K562 (cell line): ENCODE results near the gene COG3. TPM values are rescaled to one million over a fixed set of nuclear protein-coding genes. Genes with fewer than 3 reads are reported as not detected.

Experiments
- ATAC-seq: fragments of 200-7000 bp; cut with Tn5 transposase; 3 replicates; pipeline ENCODE4 v1.9.1; 2020; ENCODE audit warnings: moderate library complexity
- BruUV-seq: library from RNA; stranded (reverse); fragments of 400-500 nt; replicated peaks from 2 replicates; lab custom pipeline; 2021; lab: Mats Ljungman, UMichigan
- CTCF ChIA-PET: fragments of 300-600 bp; formaldehyde crosslinking; extraction: SDS; loops from one replicate; lab custom pipeline; 2021; ENCODE audit warnings: low intra/inter-chr PET ratio; lab: Yijun Ruan, JAX
- POLR2A ChIA-PET: fragments of 300-600, 350-650 bp; sonication (Branson Sonifier 250); formaldehyde crosslinking; extraction: SDS; loops from one replicate; lab custom pipeline; 2021; ENCODE audit warnings: antibody characterized with exemption, inconsistent platforms; lab: Yijun Ruan, JAX
- DNase-seq, 4 experiments: peaks; one replicate each; pipeline versions ENCODE4 v3.0.0 to v3.0.0-alpha.2; 2011 to 2018; ENCODE audit warnings: low spot score in 3 of 4, mixed read lengths in 3 of 4; ENCODE audit errors: extremely low read depth in 1 of 4
- FAIRE-seq: peaks from 2 replicates; lab custom pipeline; 2011; peaks lifted over from hg19 to GRCh38; lab: Jason Lieb, UNC
- H2AFZ ChIP-seq: 2 replicates; pipeline ENCODE4 v1.6.0; 2011; ENCODE audit warnings: low read depth, low read length, control low read depth, inconsistent platforms
- H3K27ac ChIP-seq: fragments of 200-600 bp; 3 replicates; pipeline ENCODE4 v1.8.0; 2011; ENCODE audit warnings: low read depth, mild to moderate bottlenecking, control low read depth, inconsistent platforms, low read length, moderate library complexity, mixed read lengths; ENCODE audit errors: extremely low read depth
- H3K27me3 ChIP-seq, 2 experiments: fragments of 300-600 bp in 1 of 2; 2 replicates in 1 of 2; 3 replicates in 1 of 2; pipeline versions ENCODE4 v1.6.0 to v1.8.0; 2011; ENCODE audit warnings: inconsistent platforms in 2 of 2, low read length in 2 of 2, mild to moderate bottlenecking in 1 of 2, mixed read lengths in 1 of 2, moderate library complexity in 1 of 2; ENCODE audit not compliant: control insufficient read depth in 2 of 2, insufficient read depth in 2 of 2
- H3K36me3 ChIP-seq: fragments of 300-600 bp; 3 replicates; pipeline ENCODE4 v1.8.0; 2011; ENCODE audit warnings: mild to moderate bottlenecking, low read length, inconsistent platforms; ENCODE audit not compliant: control insufficient read depth, insufficient read depth
- H3K4me1 ChIP-seq, 2 experiments: fragments of 200-600 bp in 1 of 2; replicated peaks in 1 of 2; 2 replicates in 1 of 2; 3 replicates in 1 of 2; pipeline versions ENCODE4 v1.5.1 to v1.8.0; 2011; ENCODE audit warnings: inconsistent platforms in 2 of 2, low read length in 2 of 2, mild to moderate bottlenecking in 1 of 2, mixed read lengths in 1 of 2, moderate library complexity in 1 of 2; ENCODE audit not compliant: control insufficient read depth in 2 of 2, insufficient read depth in 2 of 2
- H3K4me2 ChIP-seq: 2 replicates; pipeline ENCODE4 v1.6.1; 2011; ENCODE audit warnings: low read length, control low read depth, inconsistent platforms, mixed read lengths; ENCODE audit not compliant: insufficient read depth
- H3K4me3 ChIP-seq: fragments of 200-600 bp; sonication (generic), shearing (Covaris generic); 2 replicates; pipeline ENCODE4 v1.5.1; 2016; ENCODE audit warnings: control low read depth, inconsistent platforms
- H3K79me2 ChIP-seq: fragments of 200-600 bp; 3 replicates; pipeline ENCODE4 v1.8.0; 2011; ENCODE audit warnings: low read length, inconsistent platforms; ENCODE audit not compliant: control insufficient read depth, insufficient read depth
- H3K9ac ChIP-seq, 2 experiments: 2 replicates each; pipeline versions ENCODE4 v1.6.0 to v1.6.1; 2011; ENCODE audit warnings: low read depth in 2 of 2, low read length in 2 of 2, control low read depth in 1 of 2, inconsistent platforms in 1 of 2, mild to moderate bottlenecking in 1 of 2, mixed read lengths in 1 of 2; ENCODE audit not compliant: insufficient read depth in 1 of 2
- H3K9me1 ChIP-seq: one replicate; pipeline ENCODE4 v1.6.0; 2011; ENCODE audit warnings: inconsistent platforms, mild to moderate bottlenecking, low read length, moderate library complexity; ENCODE audit not compliant: control insufficient read depth, insufficient read depth
- H3K9me3 ChIP-seq: replicated peaks from 2 replicates; pipeline ENCODE4 v1.5.1; 2011; ENCODE audit warnings: low read depth, low read length, inconsistent platforms; ENCODE audit not compliant: control insufficient read depth, insufficient read depth
- H4K20me1 ChIP-seq: replicated peaks from 2 replicates; pipeline ENCODE4 v1.6.1; 2011; ENCODE audit warnings: low read length, inconsistent platforms, mixed read lengths; ENCODE audit not compliant: control insufficient read depth, insufficient read depth
- MXI1 ChIP-seq: IDR thresholded peaks from 2 replicates; pipeline ENCODE4 v1.6.1; 2011; ENCODE audit warnings: low read depth, mild to moderate bottlenecking, improper control_type of control experiment, low read length
- RBM34 ChIP-seq: fragments of 200-400 bp; formaldehyde crosslinking; IDR thresholded peaks from 2 replicates; pipeline ENCODE4 v1.6.1; 2018; ENCODE audit warnings: low read length, borderline replicate concordance; ENCODE audit not compliant: insufficient read depth
- ZNF707 ChIP-seq: fragments of 250-450 bp; sonication (Bioruptor Pico); conservative IDR thresholded peaks from 2 replicates; pipeline ENCODE4 v1.8.0; 2022; ENCODE audit warnings: inconsistent platforms, mild to moderate bottlenecking, moderate library complexity
- WGBS: fragments of 100-300 bp; shearing (Covaris generic); methylation state at CpG from one replicate; pipeline ENCODE4 v1.1.6; 2016; ENCODE audit warnings: low coverage, mixed read lengths; ENCODE audit not compliant: insufficient coverage; ENCODE audit errors: missing lambda C conversion rate; 5-methylcytosine and 5-hydroxymethylcytosine counted together
- in situ Hi-C: fragments of 300-500 bp; cut with MboI; formaldehyde crosslinking; loops from 4 replicates; pipeline ENCODE4 v1.15.0; 2018; ENCODE audit warnings: inconsistent platforms, mixed read lengths
- intact Hi-C: fragments of 100-400 bp; cut with micrococcal nuclease; formaldehyde crosslinking; loops from 2 replicates; pipeline ENCODE4 v1.14.2; 2022
- polyA plus RNA-seq, 8 experiments: library from polyadenylated mRNA; depleted of rRNA in 4 of 8; stranded (reverse) in 5 of 8; unstranded in 3 of 8; fragments of >200 nt; fragmentation: Nextera tagmentation in 2 of 8; fragmentation: Illumina TruSeq in 1 of 8; extraction: Ambion mirVana in 2 of 8; extraction: Trizol in 1 of 8; gene quantifications; 2 replicates each; pipeline versions ENCODE4 v1.2.1 to v1.2.3, GENCODE V29; 2011 to 2014; ENCODE audit warnings: inconsistent platforms in 1 of 8, missing spikeins in 1 of 8
- total RNA-seq, 7 experiments: library from RNA; depleted of rRNA in 6 of 7; stranded (reverse); fragments of >200 nt in 6 of 7; fragmentation: Illumina TruSeq in 2 of 7; extraction: Trizol in 2 of 7; gene quantifications; 2 replicates each; pipeline versions ENCODE4 v1.2.1 to v1.2.3, GENCODE V29; 2011 to 2021; ENCODE audit warnings: low replicate concordance in 1 of 7
- TF ChIP-seq, protein P1 (sequence below): IDR thresholded peaks from 3 replicates; pipeline ENCODE4 v1.6.1; 2011; ENCODE audit warnings: borderline replicate concordance, mild to moderate bottlenecking, moderate library complexity; ENCODE audit not compliant: insufficient read length; ENCODE audit errors: extremely low read depth
- TF ChIP-seq, protein P2 (sequence below), 2 experiments: fragments of 250-450 bp in 1 of 2; fragments of 450-650 bp in 1 of 2; sonication (Bioruptor Pico) in 1 of 2; IDR thresholded peaks; 2 replicates each; pipeline versions ENCODE4 v1.6.1 to v1.8.0; 2016 to 2021; ENCODE audit warnings: mild to moderate bottlenecking in 2 of 2, moderate library complexity in 2 of 2, missing compliant biosample characterization in 1 of 2, missing genetic modification characterization in 1 of 2
- TF ChIP-seq, protein P3 (sequence below): fragments of 250-450 bp; sonication (Bioruptor Pico); IDR thresholded peaks from 2 replicates; pipeline ENCODE4 v1.5.0; 2021; ENCODE audit warnings: mild to moderate bottlenecking, borderline replicate concordance

The COG3 gene
- total and polyA plus RNA-seq, 9 of the 15 experiments (the other 6 are each of a cell fraction or from before 2014, with no cell fraction given) = 3.9 to 22.9 (median 14.5) TPM

DNA sequence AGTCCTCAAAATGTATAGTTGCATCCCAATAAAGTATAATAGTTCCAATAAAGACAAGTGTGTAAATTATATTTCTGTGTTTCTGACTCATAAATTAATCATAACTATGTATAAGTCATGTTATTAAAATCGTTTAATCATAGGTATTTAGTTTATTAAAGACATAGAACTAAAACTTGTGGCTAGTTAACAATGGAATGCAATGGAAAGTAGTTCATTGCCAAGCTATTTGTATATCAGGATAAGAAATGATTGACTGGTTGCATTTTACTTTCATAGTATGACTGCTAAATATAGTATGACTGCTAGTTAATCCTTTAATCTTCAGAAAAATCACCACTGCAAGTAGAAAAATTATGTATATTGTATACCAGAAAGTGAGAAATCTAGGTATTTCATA lies 16.9 kb downstream of the COG3 start:
- H3K27me3 ChIP-seq = no peaks in the 10 kb centered on the region
- intact Hi-C loops (no loop called here), in situ Hi-C loops (no loop called here)
- ChIA-PET POLR2A (no interaction called here), CTCF (no interaction called here)
- H4K20me1 ChIP-seq = no peaks in the 10 kb centered on the region
- ATAC-seq (no peak), DNase-seq (no peak), FAIRE-seq (no peak)
- H3K9me3 ChIP-seq = no peaks in the 10 kb centered on the region
- no peak overlapping the region for H3K27ac ChIP-seq
- H3K79me2 ChIP-seq = no peaks in the 10 kb centered on the region
- no peak overlapping the region for H3K4me2 ChIP-seq
- no peaks in the 10 kb centered on the region for H3K4me1 ChIP-seq
- 23% methylated on average over 1 of the region's 1 CpG for WGBS
- no peak overlapping the region for H3K9ac ChIP-seq
- no peaks in the 10 kb centered on the region for H3K9me1 ChIP-seq
- BruUV-seq = no TSS peak
- H2AFZ ChIP-seq = no peak overlapping the region
- H3K4me3 ChIP-seq = no peak overlapping the region
- TF ChIP-seq MXI1 (no peak), RBM34 (no peak), ZNF707 (CRISPR knock-in tag) (no peak)
- TF ChIP-seq, protein P1, sequence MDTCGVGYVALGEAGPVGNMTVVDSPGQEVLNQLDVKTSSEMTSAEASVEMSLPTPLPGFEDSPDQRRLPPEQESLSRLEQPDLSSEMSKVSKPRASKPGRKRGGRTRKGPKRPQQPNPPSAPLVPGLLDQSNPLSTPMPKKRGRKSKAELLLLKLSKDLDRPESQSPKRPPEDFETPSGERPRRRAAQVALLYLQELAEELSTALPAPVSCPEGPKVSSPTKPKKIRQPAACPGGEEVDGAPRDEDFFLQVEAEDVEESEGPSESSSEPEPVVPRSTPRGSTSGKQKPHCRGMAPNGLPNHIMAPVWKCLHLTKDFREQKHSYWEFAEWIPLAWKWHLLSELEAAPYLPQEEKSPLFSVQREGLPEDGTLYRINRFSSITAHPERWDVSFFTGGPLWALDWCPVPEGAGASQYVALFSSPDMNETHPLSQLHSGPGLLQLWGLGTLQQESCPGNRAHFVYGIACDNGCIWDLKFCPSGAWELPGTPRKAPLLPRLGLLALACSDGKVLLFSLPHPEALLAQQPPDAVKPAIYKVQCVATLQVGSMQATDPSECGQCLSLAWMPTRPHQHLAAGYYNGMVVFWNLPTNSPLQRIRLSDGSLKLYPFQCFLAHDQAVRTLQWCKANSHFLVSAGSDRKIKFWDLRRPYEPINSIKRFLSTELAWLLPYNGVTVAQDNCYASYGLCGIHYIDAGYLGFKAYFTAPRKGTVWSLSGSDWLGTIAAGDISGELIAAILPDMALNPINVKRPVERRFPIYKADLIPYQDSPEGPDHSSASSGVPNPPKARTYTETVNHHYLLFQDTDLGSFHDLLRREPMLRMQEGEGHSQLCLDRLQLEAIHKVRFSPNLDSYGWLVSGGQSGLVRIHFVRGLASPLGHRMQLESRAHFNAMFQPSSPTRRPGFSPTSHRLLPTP = no peak
- TF ChIP-seq, protein P2, sequence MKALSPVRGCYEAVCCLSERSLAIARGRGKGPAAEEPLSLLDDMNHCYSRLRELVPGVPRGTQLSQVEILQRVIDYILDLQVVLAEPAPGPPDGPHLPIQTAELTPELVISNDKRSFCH (CRISPR knock-in tag; IDR thresholded peaks at IDR 0.05) = no peak
- TF ChIP-seq, protein P2 (tag; IDR thresholded peaks at IDR 0.05) = no peak
- TF ChIP-seq, protein P3, sequence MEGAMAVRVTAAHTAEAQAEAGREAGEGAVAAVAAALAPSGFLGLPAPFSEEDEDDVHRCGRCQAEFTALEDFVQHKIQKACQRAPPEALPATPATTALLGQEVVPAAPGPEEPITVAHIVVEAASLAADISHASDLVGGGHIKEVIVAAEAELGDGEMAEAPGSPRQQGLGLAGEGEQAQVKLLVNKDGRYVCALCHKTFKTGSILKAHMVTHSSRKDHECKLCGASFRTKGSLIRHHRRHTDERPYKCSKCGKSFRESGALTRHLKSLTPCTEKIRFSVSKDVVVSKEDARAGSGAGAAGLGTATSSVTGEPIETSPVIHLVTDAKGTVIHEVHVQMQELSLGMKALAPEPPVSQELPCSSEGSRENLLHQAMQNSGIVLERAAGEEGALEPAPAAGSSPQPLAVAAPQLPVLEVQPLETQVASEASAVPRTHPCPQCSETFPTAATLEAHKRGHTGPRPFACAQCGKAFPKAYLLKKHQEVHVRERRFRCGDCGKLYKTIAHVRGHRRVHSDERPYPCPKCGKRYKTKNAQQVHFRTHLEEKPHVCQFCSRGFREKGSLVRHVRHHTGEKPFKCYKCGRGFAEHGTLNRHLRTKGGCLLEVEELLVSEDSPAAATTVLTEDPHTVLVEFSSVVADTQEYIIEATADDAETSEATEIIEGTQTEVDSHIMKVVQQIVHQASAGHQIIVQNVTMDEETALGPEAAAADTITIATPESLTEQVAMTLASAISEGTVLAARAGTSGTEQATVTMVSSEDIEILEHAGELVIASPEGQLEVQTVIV (CRISPR knock-in tag) = no peak
- peaks cover 37% of the 10 kb centered on the region for H3K36me3 ChIP-seq
